Loucy (cell line): ENCODE measurements around the gene DOCK8.
"Not testable (repeated sequence)": the region's sequence is repeated elsewhere in the genome, so short reads cannot be mapped to it uniquely, and the experiment has no call there.

Source experiments
- H2AFZ ChIP-seq: fragments of 200-600 bp; sonication (generic); 2 replicates; pipeline ENCODE4 v1.6.0; 2016; ENCODE audit warnings: antibody characterized with exemption, mild to moderate bottlenecking, low read length, moderate library complexity
- H3F3A ChIP-seq: fragments of 200-600 bp; 2 replicates; pipeline ENCODE4 v1.6.0; 2016; ENCODE audit warnings: antibody characterized with exemption, low read depth, mild to moderate bottlenecking
- H3K27me3 ChIP-seq: fragments of 200-600 bp; sonication (generic); 2 replicates; pipeline ENCODE4 v1.6.1; 2014; ENCODE audit warnings: low read length, mild to moderate bottlenecking; ENCODE audit not compliant: insufficient read depth, poor library complexity, severe bottlenecking
- H3K36me3 ChIP-seq: fragments of 200-600 bp; sonication (generic); 2 replicates; pipeline ENCODE4 v1.6.1; 2016; ENCODE audit warnings: low read length; ENCODE audit not compliant: insufficient read depth
- H3K4me1 ChIP-seq: fragments of 200-600 bp; sonication (generic); 2 replicates; pipeline ENCODE4 v1.5.1; 2014; ENCODE audit warnings: low read length, mild to moderate bottlenecking; ENCODE audit not compliant: insufficient read depth, poor library complexity, severe bottlenecking
- H3K4me2 ChIP-seq: fragments of 200-600 bp; sonication (generic); 2 replicates; pipeline ENCODE4 v1.6.0; 2014; ENCODE audit warnings: antibody characterized with exemption, low read length, low read depth, mild to moderate bottlenecking; ENCODE audit not compliant: poor library complexity, severe bottlenecking
- H3K4me3 ChIP-seq: fragments of 200-600 bp; sonication (generic); 2 replicates; pipeline ENCODE4 v1.5.1; 2014; ENCODE audit warnings: low read length, mild to moderate bottlenecking, mixed read lengths; ENCODE audit not compliant: poor library complexity, severe bottlenecking
- H3K79me2 ChIP-seq: fragments of 200-600 bp; sonication (generic); 2 replicates; pipeline ENCODE4 v1.6.1; 2014; ENCODE audit warnings: low read length; ENCODE audit not compliant: insufficient read depth
- H3K9ac ChIP-seq: fragments of 200-600 bp; sonication (generic); 2 replicates; pipeline ENCODE4 v1.6.0; 2014; ENCODE audit warnings: mild to moderate bottlenecking, low read depth, low read length, moderate library complexity; ENCODE audit not compliant: poor library complexity, severe bottlenecking
- H3K9me2 ChIP-seq: fragments of 200-600 bp; sonication (generic); replicated peaks from 2 replicates; pipeline ENCODE4 v1.6.1; 2016; ENCODE audit warnings: low read depth, low read length, mixed read lengths
- H3K9me3 ChIP-seq: fragments of 200-600 bp; sonication (generic); 2 replicates; pipeline ENCODE4 v1.6.1; 2014; ENCODE audit warnings: mild to moderate bottlenecking, antibody characterized with exemption, low read length, low read depth; ENCODE audit not compliant: insufficient read depth
- H4K20me1 ChIP-seq: fragments of 200-600 bp; sonication (generic); 2 replicates; pipeline ENCODE4 v1.6.0; 2014; ENCODE audit warnings: antibody characterized with exemption, low read length, mild to moderate bottlenecking; ENCODE audit not compliant: insufficient read depth, poor library complexity, severe bottlenecking
- EZH2phosphoT487 ChIP-seq: fragments of 200-600 bp; IDR thresholded peaks from 2 replicates; pipeline ENCODE4 v1.6.1; 2018; ENCODE audit warnings: antibody characterized with exemption, mild to moderate bottlenecking, moderate library complexity, borderline replicate concordance
- TF ChIP-seq, protein P1 (sequence below): fragments of 200-600 bp; sonication (generic); conservative IDR thresholded peaks from 2 replicates; pipeline ENCODE4 v1.5.1; 2014; ENCODE audit warnings: mild to moderate bottlenecking, antibody characterized with exemption, low read length

DOCK8 gene

DNA sequence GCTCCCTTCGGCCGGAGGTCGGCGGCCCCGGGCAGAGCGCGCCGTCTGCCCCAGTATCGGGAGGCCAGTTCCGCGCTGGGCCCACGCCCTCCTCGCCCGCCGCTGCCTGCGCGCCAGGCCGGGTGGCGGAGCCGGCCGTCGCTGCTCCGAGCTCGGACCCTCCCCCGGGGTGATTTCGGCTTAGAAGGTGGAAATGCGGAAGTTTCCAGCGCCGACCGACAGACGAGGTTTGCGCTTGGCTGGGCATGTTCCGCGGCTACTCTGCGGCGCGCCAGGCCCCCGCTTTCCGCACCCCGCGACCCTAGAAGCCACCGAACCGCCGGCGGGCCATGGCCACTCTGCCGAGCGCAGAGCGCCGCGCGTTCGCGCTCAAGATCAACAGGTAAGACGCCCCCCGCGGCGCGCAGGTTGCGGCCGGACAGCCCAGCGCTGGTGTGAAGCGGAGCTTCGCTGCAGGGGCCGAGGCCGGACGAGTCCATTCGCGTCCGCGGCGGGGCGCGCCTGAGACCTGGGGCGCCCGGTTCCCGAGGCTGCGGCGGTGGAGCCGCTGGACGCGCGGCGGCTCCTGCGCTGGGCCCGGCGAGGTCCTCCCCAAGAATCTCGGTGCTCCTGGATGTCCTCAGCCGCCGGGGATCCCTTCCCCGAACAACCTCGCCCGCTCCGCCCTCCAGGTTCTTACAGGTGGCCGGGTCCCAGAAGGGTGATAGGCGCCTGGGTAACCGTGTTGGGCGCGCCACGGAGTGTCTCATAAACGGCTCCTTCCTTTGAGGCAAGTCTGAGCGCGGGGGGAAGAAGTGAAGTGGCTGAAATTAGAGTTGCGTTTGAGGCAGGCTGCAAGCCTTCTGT is at the start of gene DOCK8:
TSS of gene DOCK8 (plus strand) at position 218 of the 846 bp plus-strand sequence. CDS start at position 330, 112 bp downstream.
- Histone ChIP-seq H3F3A (peaks cover 9% of the 10 kb centered on the region; the same call in 1 of the 2 replicates), H3K27me3 (no peaks in the 10 kb centered on the region), H4K20me1 (no peaks in the 10 kb centered on the region), H3K79me2 (peaks cover 51% of the 10 kb centered on the region), H3K9me3 (no peaks in the 10 kb centered on the region), H3K9me2 (no peaks in the 10 kb centered on the region), H3K9ac (peak within 1 kb of the TSS; percentile 85), H3K36me3 (no peaks in the 10 kb centered on the region), H2AFZ (peak within 1 kb of the TSS; percentile 81), H3K4me2 (peak within 1 kb of the TSS; percentile 90), H3K4me1 (peaks cover 43% of the 10 kb centered on the region), H3K4me3 (peak within 1 kb of the TSS; percentile 75)
- no peak for TF ChIP-seq EZH2phosphoT487
- TF ChIP-seq, protein P1, sequence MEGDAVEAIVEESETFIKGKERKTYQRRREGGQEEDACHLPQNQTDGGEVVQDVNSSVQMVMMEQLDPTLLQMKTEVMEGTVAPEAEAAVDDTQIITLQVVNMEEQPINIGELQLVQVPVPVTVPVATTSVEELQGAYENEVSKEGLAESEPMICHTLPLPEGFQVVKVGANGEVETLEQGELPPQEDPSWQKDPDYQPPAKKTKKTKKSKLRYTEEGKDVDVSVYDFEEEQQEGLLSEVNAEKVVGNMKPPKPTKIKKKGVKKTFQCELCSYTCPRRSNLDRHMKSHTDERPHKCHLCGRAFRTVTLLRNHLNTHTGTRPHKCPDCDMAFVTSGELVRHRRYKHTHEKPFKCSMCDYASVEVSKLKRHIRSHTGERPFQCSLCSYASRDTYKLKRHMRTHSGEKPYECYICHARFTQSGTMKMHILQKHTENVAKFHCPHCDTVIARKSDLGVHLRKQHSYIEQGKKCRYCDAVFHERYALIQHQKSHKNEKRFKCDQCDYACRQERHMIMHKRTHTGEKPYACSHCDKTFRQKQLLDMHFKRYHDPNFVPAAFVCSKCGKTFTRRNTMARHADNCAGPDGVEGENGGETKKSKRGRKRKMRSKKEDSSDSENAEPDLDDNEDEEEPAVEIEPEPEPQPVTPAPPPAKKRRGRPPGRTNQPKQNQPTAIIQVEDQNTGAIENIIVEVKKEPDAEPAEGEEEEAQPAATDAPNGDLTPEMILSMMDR, result peak; percentile 59

DNA sequence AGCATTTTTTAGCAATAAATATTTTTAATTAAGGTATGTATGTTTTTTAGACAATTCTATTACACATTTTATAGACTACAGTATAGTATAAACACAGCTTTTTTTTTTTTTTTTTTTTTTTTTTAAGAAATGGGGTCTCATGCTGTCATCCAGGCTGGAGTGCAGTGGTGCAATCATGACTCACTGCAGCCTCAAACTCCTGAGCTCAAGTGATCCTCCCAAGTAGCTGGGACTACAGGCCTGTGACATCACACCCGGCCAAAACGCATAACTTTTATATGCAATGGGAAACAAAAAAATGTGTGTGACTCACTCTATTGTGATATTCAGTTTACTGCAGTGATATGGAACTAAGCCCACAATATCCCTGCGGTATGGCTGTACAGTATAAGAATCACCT is 44.9 kb upstream of the DOCK8 start:
- not testable (repeated sequence) for H3K79me2 ChIP-seq, H3K9me2 ChIP-seq, H3K4me2 ChIP-seq

DNA sequence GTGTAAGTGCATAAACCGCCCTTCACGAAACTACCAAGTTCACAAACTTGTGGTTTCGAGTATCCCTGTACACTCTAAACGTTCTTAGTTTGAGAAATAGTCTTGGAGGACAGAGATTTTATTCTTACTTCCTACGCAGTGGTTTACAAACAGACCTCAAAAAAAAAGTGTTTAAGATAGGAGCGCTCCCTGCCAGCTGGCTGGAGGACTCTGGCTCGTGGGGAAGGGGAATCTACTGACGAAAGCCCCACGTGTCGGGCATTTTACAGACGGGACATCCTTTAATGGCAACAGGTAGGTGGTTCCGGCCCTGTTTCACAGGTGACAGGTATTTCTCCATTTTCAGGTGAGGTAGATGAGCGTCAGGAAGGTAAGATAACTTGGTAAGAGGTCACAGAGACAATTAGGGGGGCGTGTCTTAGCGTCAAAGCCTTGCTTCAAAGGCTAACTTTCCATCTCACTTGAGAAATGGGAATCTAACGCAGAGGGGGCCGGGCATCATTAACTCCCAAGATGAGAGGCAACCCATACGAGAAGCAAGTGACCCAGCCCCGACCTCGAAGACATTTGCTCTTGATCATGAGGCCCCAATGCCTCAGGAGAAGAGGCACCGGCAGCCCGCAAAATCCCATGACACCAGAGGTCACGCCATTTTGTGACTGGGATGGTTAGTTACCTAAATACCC is 36.4 kb upstream of the DOCK8 start:
- H3K9me3 ChIP-seq, H3K79me2 ChIP-seq, H3K4me1 ChIP-seq, H2AFZ ChIP-seq, H3K9me2 ChIP-seq, H3K9ac ChIP-seq, H4K20me1 ChIP-seq, H3F3A ChIP-seq, H3K27me3 ChIP-seq, H3K36me3 ChIP-seq: not testable (repeated sequence)
- Histone ChIP-seq H3K4me3 (peak overlapping the region; percentile 57), H3K4me2 (peak overlapping the region; percentile 50)

More for the DNA sequence above, 44.9 kb upstream of the DOCK8 start:
- not testable (repeated sequence) for H3K4me3 ChIP-seq, H3K9me3 ChIP-seq, H4K20me1 ChIP-seq, H3K9ac ChIP-seq, H3F3A ChIP-seq, H3K36me3 ChIP-seq, H3K4me1 ChIP-seq, H2AFZ ChIP-seq, H3K27me3 ChIP-seq

DNA sequence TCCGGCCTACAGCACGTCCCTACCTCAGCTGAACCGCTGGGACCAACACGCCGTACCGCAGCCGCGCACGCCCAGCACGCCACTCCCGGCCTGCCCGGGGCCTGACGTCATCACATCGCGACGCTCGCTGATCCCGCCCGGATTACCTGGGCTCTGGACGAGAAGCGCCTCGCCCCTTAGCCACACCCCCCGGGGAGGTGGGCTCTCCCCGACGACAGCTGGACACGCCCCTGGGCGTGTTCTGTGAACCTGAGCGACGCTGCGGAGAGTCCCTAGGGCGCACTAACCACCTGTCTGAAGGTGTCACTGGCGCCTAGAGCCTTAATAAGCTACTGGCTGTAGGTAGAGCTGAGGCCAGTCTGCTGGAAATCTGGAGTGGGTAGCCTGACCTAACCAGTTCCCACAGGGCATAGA is 35.7 kb upstream of the DOCK8 start, which contains the start of gene ZNG1A:
TSS of gene ZNG1A (minus strand) at position 87 of the 414 bp plus-strand sequence. CDS start 87 bp downstream, outside the sequence.
- peak within 1 kb of the TSS; percentile 69 for H3K4me3 ChIP-seq
- not testable (repeated sequence) for H3K9ac ChIP-seq, H3K27me3 ChIP-seq, H3K9me3 ChIP-seq, H2AFZ ChIP-seq, H3K4me1 ChIP-seq, H3K79me2 ChIP-seq, H3K9me2 ChIP-seq, H3F3A ChIP-seq, H4K20me1 ChIP-seq, H3K36me3 ChIP-seq
- H3K4me2 ChIP-seq, result peak within 1 kb of the TSS; percentile 50

DNA sequence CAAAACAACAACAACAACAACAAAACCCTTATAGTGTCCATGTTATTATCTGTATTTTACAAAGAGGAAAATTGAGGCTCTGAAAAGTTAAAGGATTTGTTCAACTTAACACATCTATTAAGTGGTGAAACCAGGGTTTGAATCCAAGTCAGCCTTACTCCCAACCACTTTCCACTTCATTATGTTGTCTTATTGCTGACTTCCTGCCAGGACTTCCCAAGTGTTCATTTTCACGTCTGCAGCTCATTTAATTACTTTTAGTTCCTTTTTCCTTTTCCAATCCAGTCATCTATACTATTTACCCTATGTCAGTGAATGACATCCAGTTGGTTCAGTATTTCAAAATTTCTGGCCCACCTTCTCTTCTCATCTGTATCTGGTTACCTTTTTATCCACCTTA is 15.1 kb upstream of the DOCK8 start:
- H3F3A ChIP-seq, H3K4me3 ChIP-seq, H3K9me3 ChIP-seq, H3K79me2 ChIP-seq, H3K9ac ChIP-seq, H3K4me1 ChIP-seq, H3K4me2 ChIP-seq, H2AFZ ChIP-seq, H3K36me3 ChIP-seq, H3K9me2 ChIP-seq, H4K20me1 ChIP-seq, H3K27me3 ChIP-seq: not testable (repeated sequence)
